GM12878 (cell line): ENCODE results near the gene RESP18. TPM values are rescaled to one million over a fixed set of nuclear protein-coding genes. Genes with fewer than 3 reads are reported as not detected.

Source experiments
- ATF2 ChIP-seq: IDR thresholded peaks from 2 replicates; pipeline ENCODE4 v1.6.1; 2012; ENCODE audit warnings: low read length, inconsistent platforms
- CBX3 ChIP-seq: fragments of 200-600 bp; sonication (generic); IDR thresholded peaks from 2 replicates; pipeline ENCODE4 v1.6.1; 2016; ENCODE audit warnings: low read depth, borderline replicate concordance
- CREM ChIP-seq: IDR thresholded peaks from 2 replicates; pipeline ENCODE4 v1.6.1; 2014; ENCODE audit warnings: antibody characterized with exemption, low read depth
- EP300 ChIP-seq, 2 experiments: fragments of 150-350 bp in 1 of 2; IDR thresholded peaks; 2 replicates each; pipeline ENCODE4 v1.6.1; 2011 to 2012; ENCODE audit warnings: low read depth in 2 of 2, low read length in 2 of 2, borderline replicate concordance in 1 of 2, improper control_type of control experiment in 1 of 2, inconsistent platforms in 1 of 2; ENCODE audit not compliant: control insufficient read depth in 1 of 2
- FOXM1 ChIP-seq: IDR thresholded peaks from 2 replicates; pipeline ENCODE4 v1.6.1; 2012; ENCODE audit warnings: low read depth, mild to moderate bottlenecking, inconsistent platforms, low read length, moderate library complexity
- GATAD2B ChIP-seq: fragments of 450-650 bp; conservative IDR thresholded peaks from 2 replicates; pipeline ENCODE4 v1.6.1; 2017; ENCODE audit warnings: low read depth, mild to moderate bottlenecking, moderate library complexity
- IKZF2 ChIP-seq, 2 experiments: fragments of 450-650 bp; IDR thresholded peaks; 2 replicates each; pipeline ENCODE4 v1.6.1; 2017; ENCODE audit warnings: mild to moderate bottlenecking in 2 of 2, moderate library complexity in 2 of 2
- MTA2 ChIP-seq: fragments of 450-650 bp; IDR thresholded peaks from 2 replicates; pipeline ENCODE4 v1.6.1; 2016; ENCODE audit warnings: low read depth, mild to moderate bottlenecking, moderate library complexity
- NBN ChIP-seq: fragments of 450-650 bp; IDR thresholded peaks from 2 replicates; pipeline ENCODE4 v1.6.1; 2016
- NR2C1 ChIP-seq: fragments of 450-650 bp; IDR thresholded peaks from 2 replicates; pipeline ENCODE4 v1.6.1; 2017; ENCODE audit warnings: antibody characterized with exemption, mild to moderate bottlenecking, moderate library complexity
- POLR2AphosphoS5 ChIP-seq: IDR thresholded peaks from 2 replicates; pipeline ENCODE4 v1.6.1; 2011; ENCODE audit warnings: mild to moderate bottlenecking, low read length, inconsistent platforms
- SMAD5 ChIP-seq: IDR thresholded peaks from 2 replicates; pipeline ENCODE4 v1.6.1; 2016; ENCODE audit warnings: antibody characterized with exemption, low read depth
- TCF3 ChIP-seq: IDR thresholded peaks from 2 replicates; pipeline ENCODE4 v1.6.1; 2012; ENCODE audit warnings: low read depth, mild to moderate bottlenecking, low read length, borderline replicate concordance; ENCODE audit not compliant: insufficient read depth
- ZBTB11 ChIP-seq: fragments of 450-650 bp; formaldehyde crosslinking; IDR thresholded peaks from 2 replicates; pipeline ENCODE4 v1.5.0; 2022; ENCODE audit warnings: mild to moderate bottlenecking, missing genetic modification characterization
- ZBTB40 ChIP-seq: fragments of 450-650 bp; IDR thresholded peaks from 2 replicates; pipeline ENCODE4 v1.6.1; 2016; ENCODE audit warnings: mild to moderate bottlenecking, moderate library complexity, borderline replicate concordance
- ZNF217 ChIP-seq: fragments of 450-650 bp; IDR thresholded peaks from 2 replicates; pipeline ENCODE4 v1.6.1; 2017; ENCODE audit warnings: antibody characterized with exemption, mild to moderate bottlenecking
- polyA plus RNA-seq, 11 experiments: library from polyadenylated mRNA; depleted of rRNA in 4 of 11; unstranded in 6 of 11; stranded (reverse) in 5 of 11; fragments of >200 nt; fragmentation: Nextera tagmentation in 4 of 11; fragmentation: Illumina TruSeq in 1 of 11; extraction: Ambion mirVana in 4 of 11; extraction: Trizol in 1 of 11; gene quantifications; 1 replicate in 1 of 11; 2 replicates in 10 of 11; pipeline versions ENCODE4 v1.2.1 to v1.2.3, GENCODE V29; 2011 to 2016; ENCODE audit warnings: inconsistent platforms in 2 of 11, missing spikeins in 2 of 11, low read depth in 1 of 11
- total RNA-seq, 4 experiments: library from RNA; depleted of rRNA in 3 of 4; stranded (reverse); fragments of >200 nt in 3 of 4; fragmentation: Illumina TruSeq in 1 of 4; extraction: Trizol in 1 of 4; gene quantifications; 2 replicates each; pipeline versions ENCODE4 v1.2.1 to v1.2.3, GENCODE V29; 2013 to 2021
- TF ChIP-seq, protein P1 (sequence below): fragments of 450-650 bp; IDR thresholded peaks from 2 replicates; pipeline ENCODE4 v1.6.1; 2014; ENCODE audit warnings: mild to moderate bottlenecking
- TF ChIP-seq, protein P2 (sequence below): IDR thresholded peaks from 2 replicates; pipeline ENCODE4 v1.6.1; 2012; ENCODE audit warnings: low read depth, low read length, improper control_type of control experiment

Gene RESP18
- total and polyA plus RNA-seq, 10 of the 15 experiments (the other 5 are each of a cell fraction or from before 2014, with no cell fraction given), result not detected

GRCh38 chr2:219277703-219278654 lies 54.6 kb downstream of the RESP18 start (continued):
- no peak for TF ChIP-seq ZBTB11 (CRISPR knock-in tag)
- no peak for TF ChIP-seq CBX3
- no peak for TF ChIP-seq TCF3
- peak in 1 of 2 experiments; percentile 46; a peak in 1 of 4 replicates for TF ChIP-seq EP300 (IDR thresholded peaks at IDR 0.05; ENCODE audit: borderline replicate concordance in 1 of 2, control insufficient read depth in 1 of 2, low read depth in 2 of 2, low read length in 2 of 2)
- TF ChIP-seq GATAD2B, result peak; percentile 42
- TF ChIP-seq, protein P1, sequence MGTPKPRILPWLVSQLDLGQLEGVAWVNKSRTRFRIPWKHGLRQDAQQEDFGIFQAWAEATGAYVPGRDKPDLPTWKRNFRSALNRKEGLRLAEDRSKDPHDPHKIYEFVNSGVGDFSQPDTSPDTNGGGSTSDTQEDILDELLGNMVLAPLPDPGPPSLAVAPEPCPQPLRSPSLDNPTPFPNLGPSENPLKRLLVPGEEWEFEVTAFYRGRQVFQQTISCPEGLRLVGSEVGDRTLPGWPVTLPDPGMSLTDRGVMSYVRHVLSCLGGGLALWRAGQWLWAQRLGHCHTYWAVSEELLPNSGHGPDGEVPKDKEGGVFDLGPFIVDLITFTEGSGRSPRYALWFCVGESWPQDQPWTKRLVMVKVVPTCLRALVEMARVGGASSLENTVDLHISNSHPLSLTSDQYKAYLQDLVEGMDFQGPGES, result no peak
- TF ChIP-seq, protein P2, sequence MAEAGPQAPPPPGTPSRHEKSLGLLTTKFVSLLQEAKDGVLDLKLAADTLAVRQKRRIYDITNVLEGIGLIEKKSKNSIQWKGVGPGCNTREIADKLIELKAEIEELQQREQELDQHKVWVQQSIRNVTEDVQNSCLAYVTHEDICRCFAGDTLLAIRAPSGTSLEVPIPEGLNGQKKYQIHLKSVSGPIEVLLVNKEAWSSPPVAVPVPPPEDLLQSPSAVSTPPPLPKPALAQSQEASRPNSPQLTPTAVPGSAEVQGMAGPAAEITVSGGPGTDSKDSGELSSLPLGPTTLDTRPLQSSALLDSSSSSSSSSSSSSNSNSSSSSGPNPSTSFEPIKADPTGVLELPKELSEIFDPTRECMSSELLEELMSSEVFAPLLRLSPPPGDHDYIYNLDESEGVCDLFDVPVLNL, result no peak
- no peak for TF ChIP-seq POLR2AphosphoS5
- TF ChIP-seq NBN, result peak; percentile 94
- no peak for TF ChIP-seq ZBTB40
- no peak for TF ChIP-seq SMAD5
- no peak for TF ChIP-seq CREM
- TF ChIP-seq IKZF2 (IDR thresholded peaks at IDR 0.05), result peak; percentile 90 to 93
- peak; percentile 56; the same call in 1 of the 2 replicates for TF ChIP-seq FOXM1
- TF ChIP-seq NR2C1, result no peak
- TF ChIP-seq ZNF217, result no peak
- peak; percentile 62; the same call in 1 of the 2 replicates for TF ChIP-seq MTA2
- no peak for TF ChIP-seq ATF2
